Right cardiac atrium (tissue), 5 donors: ENCODE data around the gene TBL1Y. TPM values are rescaled to one million over a fixed set of nuclear protein-coding genes. Genes with fewer than 3 reads are reported as not detected.
"Not testable (repeated sequence)": the region's sequence is repeated elsewhere in the genome, so short reads cannot be mapped to it uniquely, and the experiment has no call there.

ENCODE experiments used
- ATAC-seq, 2 donors: fragments of 200-7000 bp; cut with Tn5 transposase; one replicate each; pipeline versions ENCODE4 v1.8.0 to v1.9.1; 2020; ENCODE audit warnings: moderate library complexity in 2 of 2, mild to moderate bottlenecking in 1 of 2
- DNase-seq, 3 donors: peaks; one replicate each; pipeline ENCODE4 v3.0.0-alpha.2; 2020
- H3K27ac ChIP-seq: one replicate; pipeline ENCODE4 v1.5.1; 2013; ENCODE audit warnings: mild to moderate bottlenecking, low read length, control low read depth, moderate library complexity
- H3K27me3 ChIP-seq: one replicate; pipeline ENCODE4 v1.6.1; 2013; ENCODE audit not compliant: control insufficient read depth, insufficient read depth
- H3K4me1 ChIP-seq: one replicate; pipeline ENCODE4 v1.6.1; 2013; ENCODE audit warnings: low read length; ENCODE audit not compliant: control insufficient read depth, insufficient read depth
- H3K4me3 ChIP-seq: one replicate; pipeline ENCODE4 v1.5.1; 2013; ENCODE audit warnings: low read length, control low read depth
- H3K9me3 ChIP-seq: one replicate; pipeline ENCODE4 v1.6.1; 2013; ENCODE audit warnings: low read length; ENCODE audit not compliant: control insufficient read depth
- WGBS: extraction: QIAGEN DNeasy Blood & Tissue Kit; methylation state at CpG from one replicate; pipeline ENCODE4 v1.1.7; 2013; 5-methylcytosine and 5-hydroxymethylcytosine counted together
- intact Hi-C, 4 donors: fragments of 100-400 bp; cut with DNase I; formaldehyde crosslinking; loops; one replicate each; pipeline versions ENCODE4 v1.11.0 to v1.14.0; 2022 to 2023
- polyA plus RNA-seq: library from polyadenylated mRNA; stranded (reverse); fragments of 200-250 nt; gene quantifications from one replicate; pipeline ENCODE4 v1.2.3, GENCODE V29; 2013
- total RNA-seq, 4 donors: library from RNA; stranded (reverse); fragmentation: NEBNext Ultra II Directional; extraction: Animal tissue kit (Norgen Biotek cat#: 25700); gene quantifications; one replicate each; pipeline ENCODE4 v1.2.1, GENCODE V29; 2021
- donor health status: healthy with polysubstance abuse.
- donor health status: DM: no; HTN: yes; CAD: no.
- donor health status: DM: no; HTN: no; CAD: no.
- donor health status: DM: no; HTN: yes; CAD: no; lungs with severe emphysema.
- donor health status: DM: yes; HTN: yes; CAD: no.

The TBL1Y gene
- total and polyA plus RNA-seq, 5 donors: 0.05 to 0.17 TPM; not detected in 3

- ATAC-seq, H3K9me3 ChIP-seq, H3K4me1 ChIP-seq, H3K4me3 ChIP-seq, DNase-seq, intact Hi-C loops, H3K27me3 ChIP-seq, H3K27ac ChIP-seq: not testable (repeated sequence)
- WGBS: 70% methylated on average over 4 of the region's 4 CpGs
Observed at GRCh38 chrY:7080548-7080947, 170.1 kb downstream of the TBL1Y start.

GRCh38 chrY:7085606-7086005 lies 175.1 kb downstream of the TBL1Y start:
- ATAC-seq: peak in 1 of 2 donors; percentile 71
- under 1% methylated on average over 10 of the region's 10 CpGs for WGBS

GRCh38 chrY:7092836-7093235 lies 182.3 kb downstream of the TBL1Y start:
- H3K4me1 ChIP-seq: no peaks in the 10 kb centered on the region
- H3K27ac ChIP-seq: no peak overlapping the region
- H3K27me3 ChIP-seq: no peaks in the 10 kb centered on the region
- WGBS: 21% methylated on average over 1 of the region's 1 CpG
- DNase-seq (no peak), ATAC-seq (peak in 1 of 2 donors; percentile 19)
- H3K4me3 ChIP-seq: no peak overlapping the region
- no peaks in the 10 kb centered on the region for H3K9me3 ChIP-seq
- intact Hi-C loops: no loop called here

More at GRCh38 chrY:7085606-7086005, 175.1 kb downstream of the TBL1Y start:
- DNase-seq: peak in 1 of 3 donors; percentile 85
- Histone ChIP-seq H3K27me3 (no peaks in the 10 kb centered on the region), H3K4me3 (no peak overlapping the region), H3K27ac (no peak overlapping the region), H3K4me1 (peaks cover 2% of the 10 kb centered on the region), H3K9me3 (no peaks in the 10 kb centered on the region)
- intact Hi-C loops: loop anchor here in 2 of 4 donors (2.0 to 5.0 kb wide), 2 partner anchors 118 to 121 kb away; no protein-coding TSS in a partner anchor

GRCh38 chrY:7094365-7094764 lies 183.9 kb downstream of the TBL1Y start:
- no peaks in the 10 kb centered on the region for H3K27me3 ChIP-seq
- DNase-seq: no peak
- no peak for ATAC-seq
- intact Hi-C loops: no loop called here
- no peak overlapping the region for H3K4me3 ChIP-seq
- H3K27ac ChIP-seq: no peak overlapping the region
- no peaks in the 10 kb centered on the region for H3K4me1 ChIP-seq
- WGBS: 95% methylated on average over 2 of the region's 2 CpGs
- no peaks in the 10 kb centered on the region for H3K9me3 ChIP-seq

GRCh38 chrY:7097021-7097420 lies 186.5 kb downstream of the TBL1Y start:
- no peaks in the 10 kb centered on the region for H3K4me1 ChIP-seq
- H3K9me3 ChIP-seq: no peaks in the 10 kb centered on the region
- ATAC-seq (no peak), DNase-seq (no peak)
- WGBS: 83% methylated on average over 3 of the region's 3 CpGs
- no peak overlapping the region for H3K27ac ChIP-seq
- H3K4me3 ChIP-seq: no peak overlapping the region
- intact Hi-C loops: no loop called here
- H3K27me3 ChIP-seq: no peaks in the 10 kb centered on the region

GRCh38 chrY:7099742-7100141 lies 189.2 kb downstream of the TBL1Y start:
- intact Hi-C loops: no loop called here
- no peak overlapping the region for H3K27ac ChIP-seq
- ATAC-seq (no peak), DNase-seq (no peak)
- no peak overlapping the region for H3K4me3 ChIP-seq
- 78% methylated on average over 3 of the region's 3 CpGs for WGBS
- no peaks in the 10 kb centered on the region for H3K27me3 ChIP-seq
- no peaks in the 10 kb centered on the region for H3K9me3 ChIP-seq
- H3K4me1 ChIP-seq: no peaks in the 10 kb centered on the region

GRCh38 chrY:7102680-7103079 lies 192.2 kb downstream of the TBL1Y start:
- no peak for ATAC-seq
- Histone ChIP-seq H3K4me1 (no peaks in the 10 kb centered on the region), H3K27me3 (no peaks in the 10 kb centered on the region), H3K27ac (no peak overlapping the region), H3K9me3 (no peaks in the 10 kb centered on the region), H3K4me3 (no peak overlapping the region)
- no peak for DNase-seq
- intact Hi-C loops: no loop called here
- WGBS: 96% methylated on average over 1 of the region's 1 CpG

GRCh38 chrY:7107179-7107578 lies 196.7 kb downstream of the TBL1Y start:
- Histone ChIP-seq H3K4me1 (no peaks in the 10 kb centered on the region), H3K9me3 (no peaks in the 10 kb centered on the region), H3K27ac (no peak overlapping the region), H3K4me3 (no peak overlapping the region), H3K27me3 (no peaks in the 10 kb centered on the region)
- ATAC-seq: no peak
- intact Hi-C loops: no loop called here
- 94% methylated on average over 6 of the region's 6 CpGs for WGBS
- DNase-seq: no peak

GRCh38 chrY:7110086-7110485 lies 199.6 kb downstream of the TBL1Y start:
- 75% methylated on average over 3 of the region's 3 CpGs for WGBS
- H3K4me3 ChIP-seq: no peak overlapping the region
- no peaks in the 10 kb centered on the region for H3K9me3 ChIP-seq
- intact Hi-C loops: no loop called here
- H3K4me1 ChIP-seq: no peaks in the 10 kb centered on the region
- ATAC-seq: no peak
- no peak overlapping the region for H3K27ac ChIP-seq
- no peaks in the 10 kb centered on the region for H3K27me3 ChIP-seq
- DNase-seq: no peak

- WGBS: 84% methylated on average over 5 of the region's 5 CpGs
- H3K9me3 ChIP-seq: no peaks in the 10 kb centered on the region
- intact Hi-C loops: no loop called here
- DNase-seq (no peak), ATAC-seq (no peak)
- H3K27me3 ChIP-seq: no peaks in the 10 kb centered on the region
- no peak overlapping the region for H3K4me3 ChIP-seq
- H3K27ac ChIP-seq: no peak overlapping the region
- no peaks in the 10 kb centered on the region for H3K4me1 ChIP-seq
Observed at GRCh38 chrY:7115871-7116270, 205.4 kb downstream of the TBL1Y start.

- intact Hi-C loops: no loop called here
- WGBS: 54% methylated on average over 4 of the region's 4 CpGs
- no peak for DNase-seq
- H3K27ac ChIP-seq: no peak overlapping the region
- H3K4me3 ChIP-seq: no peak overlapping the region
- ATAC-seq: no peak
- no peaks in the 10 kb centered on the region for H3K4me1 ChIP-seq
- no peaks in the 10 kb centered on the region for H3K9me3 ChIP-seq
- H3K27me3 ChIP-seq: no peaks in the 10 kb centered on the region
Observed at GRCh38 chrY:7122202-7122601, 211.7 kb downstream of the TBL1Y start.
